ENCODE data around the gene EPHB6.

GRCh38 chr7:142868986-142869415 lies 14.1 kb downstream of the EPHB6 start:
- no peak for TF ChIP-seq CTCF (IDR thresholded peaks at IDR 0.05; ENCODE audit: low read depth, low read length)
- no peak for TF ChIP-seq POLR2A (IDR thresholded peaks at IDR 0.05; ENCODE audit: extremely low read depth, insufficient read length)
- TF ChIP-seq MAX (IDR thresholded peaks at IDR 0.05; ENCODE audit: low read depth, low read length), result no peak

Measured in NB4 (cell line).